HG03457 (cell line): ENCODE measurements around the gene LILRB5.
A peak's percentile ranks its signal among the peaks of the same experiment; 100 is the strongest.
"Not testable (repeated sequence)": the region's sequence is repeated elsewhere in the genome, so short reads cannot be mapped to it uniquely, and the experiment has no call there.

ENCODE experiments used
- ATAC-seq: cut with Tn5 transposase; IDR thresholded peaks from one replicate; pipeline ENCODE4 v1.9.1; 2021; ENCODE audit warnings: moderate number of reproducible peaks; ENCODE audit not compliant: unreplicated experiment

The LILRB5 gene

GRCh38 chr19:54216869-54217268, 40.2 kb downstream of the LILRB5 start:
- ATAC-seq: no peak

GRCh38 chr19:54214734-54215133, 42.3 kb downstream of the LILRB5 start:
- not testable (repeated sequence) for ATAC-seq

- not testable (repeated sequence) for ATAC-seq
Measured at GRCh38 chr19:54214217-54214616, 42.9 kb downstream of the LILRB5 start.

- no peak for ATAC-seq
Measured at GRCh38 chr19:54211235-54211634, 45.8 kb downstream of the LILRB5 start.

GRCh38 chr19:54209811-54210494, 47.1 kb downstream of the LILRB5 start:
- no peak for ATAC-seq

- no peak for ATAC-seq
Measured at GRCh38 chr19:54209058-54209810, 47.8 kb downstream of the LILRB5 start.

GRCh38 chr19:54208784-54209057, 48.4 kb downstream of the LILRB5 start:
- ATAC-seq: no peak

GRCh38 chr19:54207983-54208783, 48.9 kb downstream of the LILRB5 start:
- no peak for ATAC-seq

- no peak for ATAC-seq
Measured at GRCh38 chr19:54207676-54207982, 49.4 kb downstream of the LILRB5 start.

- not testable (repeated sequence) for ATAC-seq
Measured at GRCh38 chr19:54207193-54207592, 49.9 kb downstream of the LILRB5 start.

GRCh38 chr19:54206831-54207177, 50.3 kb downstream of the LILRB5 start:
- ATAC-seq: no peak

- no peak for ATAC-seq
Measured at GRCh38 chr19:54206030-54206830, 50.8 kb downstream of the LILRB5 start.

- no peak for ATAC-seq
Measured at GRCh38 chr19:54204767-54205468, 52.2 kb downstream of the LILRB5 start.

GRCh38 chr19:54203151-54203611, 53.9 kb downstream of the LILRB5 start:
- no peak for ATAC-seq

- no peak for ATAC-seq
Measured at GRCh38 chr19:54201980-54202379, 55.1 kb downstream of the LILRB5 start.

- peak; percentile 3 for ATAC-seq
Measured at GRCh38 chr19:54201172-54201701, 55.8 kb downstream of the LILRB5 start.
